AG09309 (cell line): ENCODE data around the gene PLCG2.

ENCODE experiments used
- DNase-seq: peaks from one replicate; pipeline ENCODE4 v3.0.0-alpha.2; 2010; ENCODE audit warnings: low read depth
- H3K4me3 ChIP-seq: 2 replicates; pipeline ENCODE4 v1.5.1; 2011; ENCODE audit warnings: mild to moderate bottlenecking, low read depth, low read length, moderate library complexity; ENCODE audit not compliant: control insufficient read depth
- CTCF ChIP-seq: IDR thresholded peaks from 2 replicates; pipeline ENCODE4 v1.5.1; 2011; ENCODE audit warnings: mild to moderate bottlenecking, low read depth, low read length, inconsistent platforms; ENCODE audit not compliant: insufficient read depth, control insufficient read depth; ENCODE audit errors: missing control alignments

Gene PLCG2

GRCh38 chr16:81787659-81788058 lies 8.6 kb downstream of the PLCG2 start:
- TF ChIP-seq CTCF = no peak
- no peak for DNase-seq
- no peak overlapping the region for H3K4me3 ChIP-seq

- H3K4me3 ChIP-seq = no peak overlapping the region
- no peak for DNase-seq
- no peak for TF ChIP-seq CTCF
These were observed 11.2 kb downstream of the PLCG2 start for GRCh38 chr16:81790277-81790676.

- no peak overlapping the region for H3K4me3 ChIP-seq
- DNase-seq = no peak
- no peak for TF ChIP-seq CTCF
These were observed 11.8 kb downstream of the PLCG2 start for GRCh38 chr16:81790830-81791435.

- TF ChIP-seq CTCF = no peak
- no peak for DNase-seq
- H3K4me3 ChIP-seq = no peak overlapping the region
These were observed 13.7 kb downstream of the PLCG2 start for GRCh38 chr16:81792828-81793227.

GRCh38 chr16:81795193-81795592 lies 16.1 kb downstream of the PLCG2 start:
- no peak for DNase-seq
- no peak overlapping the region for H3K4me3 ChIP-seq
- TF ChIP-seq CTCF = no peak

- no peak overlapping the region for H3K4me3 ChIP-seq
- no peak for TF ChIP-seq CTCF
- DNase-seq = no peak
These were observed 16.9 kb downstream of the PLCG2 start for GRCh38 chr16:81796035-81796434.
